ENCODE data around the gene KCNK15.
A peak's percentile ranks its signal among the peaks of the same experiment; 100 is the strongest.
"Not testable (repeated sequence)": the region's sequence is repeated elsewhere in the genome, so short reads cannot be mapped to it uniquely, and the experiment has no call there.

Gene KCNK15

DNA sequence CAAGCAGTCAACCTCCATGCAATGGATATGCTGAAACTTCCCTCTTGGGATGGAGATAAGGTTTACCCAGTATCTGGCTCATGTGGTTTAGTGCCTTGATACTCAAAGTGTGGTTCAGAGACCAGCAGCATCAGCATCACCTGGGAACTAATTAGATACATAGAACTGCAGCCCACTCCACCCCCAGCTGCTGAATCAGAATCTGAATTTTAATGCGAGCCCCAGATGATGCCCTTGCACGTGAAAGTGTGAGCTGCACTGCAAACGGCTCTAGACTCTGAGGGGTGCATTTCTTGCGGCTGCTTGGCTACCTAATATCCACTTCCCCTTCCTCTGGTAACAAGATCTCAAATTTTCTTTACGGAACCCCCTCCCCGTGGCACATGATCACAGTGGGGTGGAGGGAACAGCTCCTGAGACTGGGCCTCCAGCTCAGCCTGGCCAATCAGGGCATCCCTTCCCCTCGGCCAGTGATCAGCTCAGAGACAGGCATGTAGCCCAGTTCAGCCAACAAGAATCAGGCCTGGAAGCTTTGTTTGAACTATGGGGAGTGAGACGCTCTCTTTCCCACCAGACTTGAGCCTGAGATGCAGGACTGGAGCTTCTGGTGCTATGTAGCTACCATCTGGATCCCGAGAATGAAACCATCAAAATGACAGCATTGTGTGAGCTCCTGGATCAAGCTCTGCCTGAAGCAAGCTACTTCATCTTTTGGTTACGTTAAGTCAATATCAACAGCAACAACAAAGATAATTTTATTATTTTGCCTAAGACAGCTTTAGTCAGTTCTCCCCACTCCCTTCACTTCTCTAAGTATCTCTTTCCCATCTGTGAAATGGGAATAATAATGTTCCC lies 12.8 kb downstream of the KCNK15 start:
- no peak for DNase-seq (ENCODE audit: low read depth in 2 of 2)

DNA sequence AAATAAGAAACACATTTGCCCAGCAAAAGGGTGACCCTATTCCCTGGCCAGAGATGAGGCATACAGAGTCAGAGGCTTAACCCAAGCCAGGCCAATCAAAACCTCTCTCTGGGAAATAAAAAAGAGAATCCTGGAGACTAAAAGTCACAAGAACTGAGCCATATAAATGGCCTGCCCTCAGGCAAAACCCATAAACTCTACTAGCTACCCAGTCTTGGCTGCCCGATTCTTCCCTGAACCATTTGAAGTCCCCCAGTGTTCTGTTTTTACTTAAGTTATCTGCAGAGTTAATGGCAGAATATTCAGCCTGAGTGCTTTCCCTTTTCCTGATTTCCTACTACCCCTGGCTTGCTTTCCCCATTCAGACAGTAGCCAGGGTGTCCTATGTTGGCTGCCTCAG lies 13.9 kb downstream of the KCNK15 start:
- no peak for DNase-seq (ENCODE audit: low read depth in 2 of 2)

- no peak for DNase-seq (ENCODE audit: low read depth in 2 of 2)
These were observed 15.8 kb downstream of the KCNK15 start for GRCh38 chr20:44761423-44761822.

DNA sequence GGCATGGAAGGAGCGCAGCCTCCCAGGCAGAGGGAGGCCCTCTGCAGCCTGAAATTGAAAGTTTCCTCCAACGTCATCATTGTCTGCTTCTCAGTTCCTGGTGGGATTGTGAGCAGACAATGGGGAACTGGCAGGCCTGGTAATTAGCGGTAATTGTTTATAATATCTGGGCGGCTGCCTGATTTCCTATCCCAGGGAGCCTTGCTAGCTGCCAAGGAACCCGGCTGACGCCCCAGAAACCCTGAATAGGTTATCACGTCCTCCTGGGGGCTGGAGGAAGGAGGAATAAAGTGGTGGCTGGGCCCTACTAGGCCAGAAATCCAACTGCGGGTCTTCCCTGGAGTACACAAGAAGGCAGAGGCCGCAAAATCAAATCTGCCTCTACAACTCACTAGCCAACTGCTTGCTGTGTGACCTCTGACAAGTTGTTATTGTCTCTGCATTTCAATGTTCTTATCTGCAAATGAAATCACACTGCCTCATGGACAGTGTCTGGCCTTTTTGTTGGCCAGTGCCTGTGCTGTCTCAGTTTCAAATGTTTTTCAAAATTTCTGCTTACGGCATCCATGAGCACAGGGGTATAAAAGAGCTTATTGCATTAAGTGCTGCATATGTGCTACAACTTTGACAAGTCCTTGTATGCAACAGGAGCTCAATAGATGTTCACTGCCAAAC lies 16.9 kb downstream of the KCNK15 start:
- no peak for DNase-seq (ENCODE audit: low read depth in 2 of 2)

GRCh38 chr20:44763798-44764197 lies 18.1 kb downstream of the KCNK15 start:
- not testable (repeated sequence) for DNase-seq (ENCODE audit: low read depth in 2 of 2)

DNA sequence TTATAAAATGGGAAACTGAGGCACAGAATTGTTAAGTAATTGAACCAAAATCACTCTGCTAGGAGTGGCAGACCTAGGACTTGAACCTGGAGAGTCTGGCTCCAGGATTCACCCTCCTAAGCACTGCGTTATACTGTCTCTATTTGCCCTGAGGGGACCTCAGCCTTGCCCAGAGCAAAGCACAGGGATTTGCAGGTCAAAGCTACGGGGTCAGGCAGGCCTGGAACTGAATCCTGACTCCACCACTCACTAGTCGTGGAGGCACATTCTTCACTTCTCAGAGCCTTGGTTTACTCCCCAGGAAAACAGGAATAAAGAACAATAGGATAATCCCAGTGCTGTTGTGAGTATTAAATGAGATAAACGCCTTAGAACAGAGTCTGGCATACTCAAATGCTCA lies 19.4 kb downstream of the KCNK15 start:
- no peak for DNase-seq (ENCODE audit: low read depth in 2 of 2)

GRCh38 chr20:44765701-44766347 lies 20.2 kb downstream of the KCNK15 start:
- DNase-seq (ENCODE audit: low read depth in 2 of 2): no peak

DNA sequence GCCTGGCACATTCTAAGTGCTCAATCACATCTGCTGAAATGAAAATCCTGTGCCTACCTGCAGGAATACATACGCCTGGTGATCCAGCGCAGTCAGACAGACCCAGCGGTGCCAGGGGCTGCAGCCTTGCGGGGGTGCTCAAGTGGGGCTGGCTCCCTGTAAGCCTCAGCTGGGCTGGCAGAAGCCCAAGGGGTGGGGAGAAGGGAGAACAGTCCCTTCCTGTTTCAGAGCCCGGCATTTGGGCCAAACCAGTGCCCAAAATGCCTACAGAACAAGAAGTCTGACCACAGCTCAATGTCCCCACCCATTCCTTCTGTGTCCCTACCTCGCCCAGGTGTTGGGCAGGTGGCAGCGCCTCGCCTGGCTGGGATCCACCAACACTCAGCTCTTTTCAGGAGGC lies 22.6 kb downstream of the KCNK15 start:
- DNase-seq (ENCODE audit: low read depth in 2 of 2): no peak

- no peak for DNase-seq (ENCODE audit: low read depth in 2 of 2)
These were observed 23.3 kb downstream of the KCNK15 start for GRCh38 chr20:44768854-44769480.

DNA sequence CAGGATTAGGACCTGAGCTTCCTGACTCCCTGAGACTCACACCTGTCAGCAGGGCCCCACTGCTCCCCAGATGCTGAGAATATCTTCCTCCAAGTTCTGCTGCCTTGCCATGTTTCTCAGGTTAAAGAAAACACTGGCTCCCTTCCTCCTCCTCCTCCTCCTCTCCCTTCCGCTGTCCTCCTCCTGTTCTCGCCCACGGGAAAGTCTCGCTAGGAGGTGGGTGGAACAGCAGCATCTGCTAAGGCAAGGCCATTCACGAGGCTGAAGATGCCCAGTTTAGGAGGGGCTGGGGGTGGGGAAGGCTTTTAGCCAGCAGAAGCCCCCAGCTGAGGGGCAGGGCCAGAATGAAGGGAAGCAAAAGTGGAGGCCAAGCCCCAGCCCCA lies 23.8 kb downstream of the KCNK15 start:
- no peak for DNase-seq (ENCODE audit: low read depth in 2 of 2)

- DNase-seq (ENCODE audit: low read depth in 2 of 2): no peak
These were observed 25.0 kb downstream of the KCNK15 start for GRCh38 chr20:44770484-44771171.

DNA sequence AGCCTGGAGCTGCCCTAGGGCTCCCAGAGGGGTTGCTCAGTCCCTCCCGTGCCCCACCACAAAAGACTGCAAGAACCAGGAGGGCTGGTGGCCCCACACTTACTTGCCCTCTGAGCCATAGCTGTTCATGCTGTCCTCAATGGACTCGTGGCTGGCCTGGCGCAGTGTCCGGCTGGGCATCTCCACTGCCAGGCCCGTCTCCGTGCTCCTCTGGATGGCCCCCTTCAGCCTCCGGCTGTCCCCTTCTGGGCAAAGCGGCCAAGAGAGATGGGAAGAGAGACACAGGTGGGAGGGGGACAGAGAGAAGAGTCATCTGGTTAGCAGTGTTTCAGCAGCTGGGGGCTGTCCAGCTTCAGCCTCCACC lies 25.5 kb downstream of the KCNK15 start:
- DNase-seq (ENCODE audit: low read depth in 2 of 2): no peak

DNA sequence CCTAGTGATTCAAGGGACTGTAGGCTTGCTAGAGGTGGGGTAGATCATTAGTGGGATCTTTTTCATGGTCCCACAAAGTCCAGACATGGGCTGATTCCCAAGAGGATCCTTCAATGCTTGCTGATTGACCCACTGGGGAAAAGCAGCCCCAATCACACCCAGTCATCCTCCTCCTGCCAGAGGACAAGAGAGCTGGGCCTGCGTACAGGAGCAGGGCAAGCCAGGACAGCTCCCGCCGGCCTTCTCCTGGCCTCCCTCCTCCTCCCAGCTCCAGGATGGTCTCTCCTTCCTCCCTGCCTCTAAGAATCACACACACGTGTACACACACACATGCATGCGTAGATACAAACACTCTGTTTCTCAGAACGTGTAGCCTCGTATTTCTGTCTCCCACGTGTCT lies 27.0 kb downstream of the KCNK15 start:
- DNase-seq (ENCODE audit: low read depth in 2 of 2): no peak

DNA sequence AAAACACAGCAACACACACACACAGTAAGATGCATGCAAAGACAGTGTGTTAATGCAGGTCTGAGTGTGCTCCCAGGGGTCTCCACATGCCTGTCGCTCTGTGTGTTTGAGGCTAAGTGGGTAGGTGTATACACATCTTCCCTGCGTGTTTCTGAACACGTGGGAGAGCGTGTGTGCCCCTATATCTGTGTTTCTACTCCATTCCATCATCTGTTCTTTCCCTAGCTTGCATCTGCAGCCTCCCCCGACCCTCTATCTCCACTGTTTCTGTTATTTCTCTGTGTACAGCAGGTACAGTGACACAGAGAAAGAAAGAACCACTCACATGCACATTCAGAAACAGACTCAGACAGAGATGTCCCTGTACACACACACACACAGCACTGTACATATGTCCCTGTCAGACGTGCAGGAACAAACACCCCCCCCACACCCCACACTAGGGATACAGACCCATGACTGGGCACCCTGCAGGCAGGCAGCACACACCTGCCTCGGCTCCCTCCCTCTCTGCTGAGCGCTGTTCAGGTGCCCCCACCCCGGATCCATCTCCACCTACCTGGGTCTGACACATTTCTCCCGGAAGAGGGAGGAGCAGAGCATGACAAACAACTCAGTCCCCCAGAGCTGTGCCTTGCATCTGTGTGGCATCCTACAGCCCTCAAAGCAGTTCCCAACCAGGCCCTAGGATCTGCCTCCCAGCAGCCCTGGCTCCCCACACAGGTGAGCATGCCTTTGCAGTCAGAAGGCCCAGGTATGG lies 27.6 kb downstream of the KCNK15 start:
- no peak for DNase-seq (ENCODE audit: low read depth in 2 of 2)

- DNase-seq (ENCODE audit: low read depth in 2 of 2): no peak
These were observed 31.3 kb downstream of the KCNK15 start for GRCh38 chr20:44776980-44777379.

GRCh38 chr20:44780226-44780625 lies 34.6 kb downstream of the KCNK15 start:
- DNase-seq (ENCODE audit: low read depth in 2 of 2): peak; percentile 4 to 12

DNA sequence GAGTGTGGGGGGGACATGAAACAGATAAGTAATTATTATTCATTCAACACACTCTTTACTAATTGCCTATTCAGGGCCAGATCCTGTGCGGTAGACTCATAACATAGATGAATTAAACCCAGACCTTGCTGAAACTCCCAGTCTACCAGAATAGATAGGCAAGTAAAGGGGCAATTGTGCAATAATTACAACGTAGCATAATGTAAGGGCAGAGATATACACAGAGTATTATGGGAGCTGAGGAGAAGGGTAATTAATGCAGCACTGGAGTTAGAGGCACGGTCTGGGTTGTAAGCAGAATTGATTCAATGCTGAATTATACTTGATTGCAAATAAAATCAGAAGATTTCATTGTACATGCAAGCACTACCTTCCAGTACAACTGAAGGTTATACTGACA lies 35.5 kb downstream of the KCNK15 start:
- no peak for DNase-seq (ENCODE audit: low read depth in 2 of 2)

GRCh38 chr20:44781791-44782190 lies 36.1 kb downstream of the KCNK15 start:
- DNase-seq (ENCODE audit: low read depth in 2 of 2): no peak

DNA sequence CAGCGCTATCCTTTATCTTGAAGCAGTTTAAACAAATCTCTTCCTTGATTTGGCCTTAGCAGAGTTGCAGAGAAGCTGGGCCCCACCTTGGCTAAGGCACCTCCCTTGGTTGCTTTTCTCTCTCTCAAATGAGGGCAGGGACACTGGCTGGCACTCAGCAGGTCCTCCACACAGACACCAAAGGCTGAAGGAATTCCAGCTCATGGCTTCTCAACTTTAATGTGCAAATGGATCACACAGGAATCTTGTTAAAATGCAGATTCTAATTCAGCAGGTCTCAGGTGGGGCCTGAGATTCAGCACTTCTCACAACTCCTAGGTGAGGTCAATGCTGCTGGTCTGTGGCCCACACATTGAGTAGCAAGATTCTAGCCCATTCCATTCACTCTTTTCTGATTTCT lies 39.0 kb downstream of the KCNK15 start:
- no peak for DNase-seq (ENCODE audit: low read depth in 2 of 2)

- no peak for DNase-seq (ENCODE audit: low read depth in 2 of 2)
These were observed 40.1 kb downstream of the KCNK15 start for GRCh38 chr20:44785768-44786167.

DNA sequence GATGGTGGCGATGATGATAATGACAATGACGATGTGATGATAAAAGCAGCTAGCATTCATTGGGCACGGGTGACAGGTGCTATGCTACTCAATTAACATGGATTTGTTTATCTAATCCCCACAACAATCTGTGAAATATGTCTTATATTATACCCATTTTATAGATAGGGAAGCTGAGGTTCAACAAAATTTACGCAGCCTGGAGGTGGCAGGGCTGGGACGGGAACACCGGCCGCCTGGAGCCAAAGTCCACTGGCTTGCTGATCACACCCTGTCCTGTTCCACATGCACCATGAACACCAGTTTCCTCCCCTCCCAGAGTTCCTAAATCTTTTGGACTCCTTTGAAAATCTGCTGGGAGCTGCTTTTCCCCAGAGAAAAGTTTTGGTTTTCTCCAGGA lies 41.6 kb downstream of the KCNK15 start:
- DNase-seq (ENCODE audit: low read depth in 2 of 2): no peak

Data from stimulated activated CD4-positive, alpha-beta T cell treated with anti-CD3 and anti-CD28 coated beads, Interleukin-1b, Interleukin-23, amount 100 ng/mL, for 4 hours (primary cell).